Measurements from ENCODE around the gene PTPA. TPM values are rescaled to one million over a fixed set of nuclear protein-coding genes. Genes with fewer than 3 reads are reported as not detected.
A peak's percentile ranks its signal among the peaks of the same experiment; 100 is the strongest.
"Not testable (repeated sequence)": the region's sequence is repeated elsewhere in the genome, so short reads cannot be mapped to it uniquely, and the experiment has no call there.

PTPA gene
- total RNA-seq, 1 donor from 2014 or later, result 235 TPM

GRCh38 chr9:129160712-129161533 lies 49.7 kb downstream of the PTPA start:
- DNase-seq (ENCODE audit: low read depth), result no peak

GRCh38 chr9:129161534-129161837 lies 50.3 kb downstream of the PTPA start:
- no peak for DNase-seq (ENCODE audit: low read depth)

- no peak for DNase-seq (ENCODE audit: low read depth)
These were observed 51.4 kb downstream of the PTPA start for GRCh38 chr9:129162497-129163197.

- not testable (repeated sequence) for DNase-seq (ENCODE audit: low read depth)
These were observed 52.0 kb downstream of the PTPA start for GRCh38 chr9:129163198-129163670.

GRCh38 chr9:129163753-129164152 lies 52.5 kb downstream of the PTPA start:
- DNase-seq (ENCODE audit: low read depth), result no peak

GRCh38 chr9:129164246-129164930 lies 53.2 kb downstream of the PTPA start:
- no peak for DNase-seq (ENCODE audit: low read depth)

GRCh38 chr9:129165198-129165597 lies 54.0 kb downstream of the PTPA start:
- no peak for DNase-seq (ENCODE audit: low read depth)

- peak; percentile 65 for DNase-seq (ENCODE audit: low read depth)
These were observed 55.7 kb downstream of the PTPA start for GRCh38 chr9:129166623-129167557.

GRCh38 chr9:129170229-129170628 lies 59.0 kb downstream of the PTPA start:
- no peak for DNase-seq (ENCODE audit: low read depth)

- DNase-seq (ENCODE audit: low read depth), result no peak
These were observed 61.0 kb downstream of the PTPA start for GRCh38 chr9:129171993-129172751.

GRCh38 chr9:129172816-129173215 lies 61.6 kb downstream of the PTPA start:
- DNase-seq (ENCODE audit: low read depth), result no peak

- DNase-seq (ENCODE audit: low read depth), result no peak
These were observed 62.3 kb downstream of the PTPA start for GRCh38 chr9:129173296-129174101.

- peak; percentile 82 for DNase-seq (ENCODE audit: low read depth)
These were observed 63.0 kb downstream of the PTPA start for GRCh38 chr9:129174102-129174723.

GRCh38 chr9:129174724-129175514 lies 63.7 kb downstream of the PTPA start:
- DNase-seq (ENCODE audit: low read depth), result peak; percentile 62

GRCh38 chr9:129175515-129175824 lies 64.3 kb downstream of the PTPA start:
- DNase-seq (ENCODE audit: low read depth), result no peak

- peak; percentile 79 for DNase-seq (ENCODE audit: low read depth)
These were observed 64.8 kb downstream of the PTPA start for GRCh38 chr9:129175825-129176633.

GRCh38 chr9:129176701-129177442 lies 65.7 kb downstream of the PTPA start:
- no peak for DNase-seq (ENCODE audit: low read depth)
